HFFc6 (cell line): ENCODE results near the gene ABCA3. TPM values are rescaled to one million over a fixed set of nuclear protein-coding genes. Genes with fewer than 3 reads are reported as not detected.
"Not testable (repeated sequence)": the region's sequence is repeated elsewhere in the genome, so short reads cannot be mapped to it uniquely, and the experiment has no call there.

Source experiments
- DNase-seq: peaks from one replicate; pipeline ENCODE4 v3.0.0-alpha.2; 2018
- H3K27ac Mint-ChIP-seq: 2 replicates; pipeline ENCODE4 v1.8.0; 2020; ENCODE audit warnings: mild to moderate bottlenecking, mixed read lengths
- H3K27me3 Mint-ChIP-seq: 2 replicates; pipeline ENCODE4 v1.8.0; 2021; ENCODE audit warnings: mild to moderate bottlenecking, moderate library complexity, mixed read lengths; ENCODE audit not compliant: insufficient read depth
- H3K36me3 Mint-ChIP-seq: 2 replicates; pipeline ENCODE4 v1.8.0; 2021; ENCODE audit warnings: low read depth, mixed read lengths
- H3K4me1 Mint-ChIP-seq: 2 replicates; pipeline ENCODE4 v1.8.0; 2020; ENCODE audit warnings: low read depth, mixed read lengths
- H3K4me3 Mint-ChIP-seq: 2 replicates; pipeline ENCODE4 v1.8.0; 2020; ENCODE audit warnings: mild to moderate bottlenecking, moderate library complexity, mixed read lengths
- H3K9me3 Mint-ChIP-seq: 2 replicates; pipeline ENCODE4 v1.8.0; 2020; ENCODE audit warnings: mild to moderate bottlenecking, mixed read lengths
- CTCF ChIP-seq: fragments of 200-600 bp; sonication (generic); IDR thresholded peaks from 2 replicates; pipeline ENCODE4 v1.5.0; 2021; ENCODE audit warnings: antibody characterized with exemption, mild to moderate bottlenecking
- total RNA-seq, 6 experiments: library from RNA; stranded (reverse); fragmentation: NEBNext Ultra II Directional; extraction: Animal tissue kit (Norgen Biotek cat#: 25700); gene quantifications; 2 replicates in 1 of 6; 3 replicates in 5 of 6; pipeline ENCODE4 v1.2.3, GENCODE V29; 2021

ABCA3 gene
- total RNA-seq, 6 experiments from 2014 or later = 1.9 to 3.6 (median 2.4) TPM

GRCh38 chr16:2273484-2273883 lies 67.0 kb downstream of the ABCA3 start:
- Mint-ChIP-seq H3K27ac (no peak overlapping the region; the same call in 1 of the 2 replicates), H3K27me3 (peaks cover 2% of the 10 kb centered on the region; the same call in 1 of the 2 replicates), H3K4me3 (no peak overlapping the region), H3K4me1 (peaks cover 10% of the 10 kb centered on the region), H3K9me3 (no peaks in the 10 kb centered on the region), H3K36me3 (no peaks in the 10 kb centered on the region)
- TF ChIP-seq CTCF = no peak
- no peak for DNase-seq

DNA sequence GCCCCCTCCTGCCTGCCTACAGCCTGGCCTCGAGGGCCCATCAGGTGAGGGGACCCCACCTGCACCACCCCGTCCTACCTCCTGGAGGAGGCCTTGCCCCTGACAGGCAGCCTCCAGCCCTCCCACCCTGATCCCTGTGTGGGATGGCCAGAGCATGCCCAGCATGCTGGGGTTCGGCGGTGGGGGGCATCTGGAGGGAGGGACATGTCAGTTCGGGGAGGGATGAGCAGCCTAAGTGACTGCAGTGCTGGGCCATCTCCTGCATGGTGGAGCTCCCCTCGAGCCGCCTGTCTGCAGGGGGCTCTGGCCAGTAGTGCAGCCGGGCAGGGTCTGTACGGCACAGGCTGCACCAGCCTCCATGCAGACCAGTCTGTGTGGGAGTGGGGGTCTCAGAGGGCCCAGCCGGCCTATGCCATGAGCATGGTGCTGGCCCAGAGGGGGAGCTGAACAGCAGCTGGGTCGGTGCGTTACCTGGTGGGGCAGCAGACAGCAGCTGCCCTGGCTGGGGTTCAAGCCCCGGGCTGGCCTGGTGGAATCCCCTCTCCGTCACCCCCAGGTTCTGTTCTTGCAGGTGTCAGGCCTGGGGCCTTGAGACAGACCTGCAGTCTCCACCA lies 68.6 kb downstream of the ABCA3 start:
- peaks cover 2% of the 10 kb centered on the region; the same call in 1 of the 2 replicates for H3K36me3 Mint-ChIP-seq
- H3K27me3 Mint-ChIP-seq = no peaks in the 10 kb centered on the region
- no peak overlapping the region for H3K27ac Mint-ChIP-seq
- H3K9me3 Mint-ChIP-seq = no peaks in the 10 kb centered on the region
- TF ChIP-seq CTCF = no peak
- H3K4me3 Mint-ChIP-seq = no peak overlapping the region
- DNase-seq = no peak
- H3K4me1 Mint-ChIP-seq = peaks cover 11% of the 10 kb centered on the region

DNA sequence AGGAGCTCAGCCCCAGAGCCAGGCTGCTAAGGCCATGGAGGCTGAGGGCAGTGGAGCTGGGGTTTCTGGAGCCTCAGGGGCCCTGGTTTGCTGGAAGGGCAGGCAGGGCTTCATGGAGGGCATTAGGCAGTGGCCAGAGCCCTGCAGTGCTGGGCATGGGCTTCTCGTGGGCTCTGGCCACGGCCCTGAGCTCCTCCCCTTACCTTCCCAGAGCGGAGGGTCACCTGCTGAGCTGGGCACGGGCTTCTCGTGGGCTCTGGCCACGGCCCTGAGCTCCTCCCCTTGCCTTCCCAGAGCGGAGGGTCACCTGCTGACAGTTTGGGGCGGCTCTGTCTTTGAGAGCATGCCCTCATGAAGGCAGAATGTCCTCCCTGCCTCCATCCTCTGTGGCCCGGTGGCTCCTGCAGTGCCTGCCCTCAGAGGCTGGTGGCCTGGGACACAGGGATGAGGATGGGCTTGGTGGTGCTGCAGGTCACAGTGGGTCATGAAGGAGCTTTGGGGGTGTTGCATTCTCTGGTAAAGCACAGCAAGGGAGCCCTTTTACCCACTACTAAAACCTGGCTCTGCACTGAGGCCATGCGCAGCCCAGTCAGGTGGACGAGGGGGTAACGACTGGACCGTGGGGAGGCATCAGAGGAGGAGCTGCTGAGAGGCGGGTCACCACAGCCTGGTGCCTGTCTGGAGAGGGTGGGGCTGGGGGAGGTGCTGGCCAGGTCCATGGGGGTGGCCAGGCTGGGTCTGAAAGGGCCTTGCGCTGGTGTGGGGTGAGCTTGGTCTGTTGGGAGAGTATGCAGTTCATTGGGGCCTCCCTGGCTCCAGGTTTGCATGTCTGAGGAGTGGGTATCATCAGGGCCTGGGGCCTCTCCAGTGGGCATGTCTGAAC lies 69.7 kb downstream of the ABCA3 start:
- H3K27ac Mint-ChIP-seq = no peak overlapping the region
- no peaks in the 10 kb centered on the region for H3K27me3 Mint-ChIP-seq
- H3K36me3 Mint-ChIP-seq = peaks cover 9% of the 10 kb centered on the region
- H3K4me3 Mint-ChIP-seq = no peak overlapping the region
- DNase-seq = no peak
- no peak for TF ChIP-seq CTCF
- H3K9me3 Mint-ChIP-seq = no peaks in the 10 kb centered on the region
- peaks cover 22% of the 10 kb centered on the region for H3K4me1 Mint-ChIP-seq

GRCh38 chr16:2270070-2270462 lies 70.5 kb downstream of the ABCA3 start:
- Mint-ChIP-seq H3K4me3 (peak overlapping the region; percentile 91; the same call in 1 of the 2 replicates), H3K9me3 (no peaks in the 10 kb centered on the region), H3K27ac (no peak overlapping the region), H3K36me3 (peaks cover 13% of the 10 kb centered on the region), H3K4me1 (peaks cover 30% of the 10 kb centered on the region), H3K27me3 (no peaks in the 10 kb centered on the region)
- peak; percentile 43 for TF ChIP-seq CTCF
- DNase-seq = no peak

DNA sequence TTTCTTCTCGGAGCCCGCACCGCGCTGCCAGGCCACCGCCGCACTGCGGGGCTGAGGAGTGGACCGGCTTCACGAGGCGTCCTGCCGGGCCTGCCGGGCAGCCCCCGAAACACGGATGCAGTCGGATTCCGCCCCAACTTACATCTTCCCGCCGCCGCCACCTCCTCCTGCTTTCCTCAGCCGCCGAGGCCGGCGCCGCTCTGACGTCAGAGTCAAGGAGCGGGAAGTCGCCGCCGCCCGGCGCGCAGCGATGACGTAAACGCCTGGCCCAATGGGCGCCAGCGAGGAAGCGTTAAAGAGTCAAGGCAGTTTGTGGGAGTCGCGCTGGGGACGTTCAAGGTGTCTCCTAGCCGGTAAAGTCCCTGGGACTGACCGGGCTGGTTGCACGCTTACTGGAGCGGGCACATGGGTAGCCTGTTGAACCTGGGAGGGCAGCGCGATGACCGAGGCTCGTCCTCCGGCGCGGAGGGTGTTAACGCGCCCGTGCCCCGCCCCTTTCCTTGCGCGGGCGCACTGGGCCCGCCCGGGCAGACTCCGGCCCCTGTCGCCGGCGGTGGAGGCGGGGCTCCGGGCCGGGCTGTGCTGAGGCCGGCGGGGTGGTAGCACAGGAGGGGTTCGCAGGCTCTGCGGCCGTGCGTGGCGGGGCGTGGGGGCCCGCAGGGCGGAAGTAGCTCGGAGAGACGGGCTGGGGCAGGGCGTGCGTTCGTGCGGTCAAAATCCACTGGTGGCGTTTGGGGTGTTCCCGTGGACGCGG lies 72.4 kb downstream of the ABCA3 start, which contains the start of gene RNPS1:
RNPS1 (minus strand) TSS at position 214 of the 754 bp plus-strand sequence. CDS start 3,483 bp downstream, outside the sequence.
- peak within 1 kb of the TSS; percentile 97 for H3K27ac Mint-ChIP-seq
- TF ChIP-seq CTCF = no peak
- peak; percentile 91 for DNase-seq
- peak within 1 kb of the TSS; percentile 91 for H3K4me3 Mint-ChIP-seq
- no peaks in the 10 kb centered on the region for H3K27me3 Mint-ChIP-seq
- H3K9me3 Mint-ChIP-seq = no peaks in the 10 kb centered on the region
- peaks cover 42% of the 10 kb centered on the region for H3K4me1 Mint-ChIP-seq
- peaks cover 24% of the 10 kb centered on the region for H3K36me3 Mint-ChIP-seq

DNA sequence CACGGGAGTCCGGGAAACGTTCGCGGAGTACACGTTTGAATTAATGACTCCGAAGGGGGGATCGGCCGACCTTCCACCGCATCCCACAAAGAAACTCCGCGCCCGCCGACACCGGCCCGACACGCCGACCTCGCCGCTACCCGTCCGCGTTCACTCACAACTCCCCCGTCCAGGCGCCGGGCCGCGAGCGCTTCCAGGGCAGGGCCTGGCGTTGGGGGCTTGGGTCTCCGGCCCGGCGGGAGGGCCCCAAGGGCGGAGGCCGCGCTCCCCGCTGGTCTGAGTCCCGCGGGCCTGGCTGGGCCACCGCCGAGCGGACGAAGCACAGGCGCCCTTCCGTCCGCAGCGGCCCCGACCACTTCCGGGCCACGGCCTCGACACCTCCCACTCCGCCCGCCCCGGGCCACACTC lies 73.0 kb downstream of the ABCA3 start:
- peaks cover 42% of the 10 kb centered on the region for H3K4me1 Mint-ChIP-seq
- peak overlapping the region; percentile 97 for H3K27ac Mint-ChIP-seq
- not testable (repeated sequence) for H3K9me3 Mint-ChIP-seq, DNase-seq, H3K27me3 Mint-ChIP-seq
- H3K36me3 Mint-ChIP-seq = peaks cover 29% of the 10 kb centered on the region
- peak overlapping the region; percentile 91 for H3K4me3 Mint-ChIP-seq

- H3K4me1 Mint-ChIP-seq = peaks cover 42% of the 10 kb centered on the region
- not testable (repeated sequence) for H3K9me3 Mint-ChIP-seq, H3K27me3 Mint-ChIP-seq
- H3K36me3 Mint-ChIP-seq = peaks cover 35% of the 10 kb centered on the region
- peak; percentile 3 for DNase-seq
- peak overlapping the region; percentile 91 for H3K4me3 Mint-ChIP-seq
- H3K27ac Mint-ChIP-seq = peak overlapping the region; percentile 97
Observed at GRCh38 chr16:2266887-2267286, 73.6 kb downstream of the ABCA3 start.

GRCh38 chr16:2263026-2263425 lies 77.5 kb downstream of the ABCA3 start:
- H3K9me3 Mint-ChIP-seq, H3K4me3 Mint-ChIP-seq, H3K27me3 Mint-ChIP-seq, DNase-seq: not testable (repeated sequence)
- Mint-ChIP-seq H3K36me3 (peaks cover 41% of the 10 kb centered on the region), H3K4me1 (peaks cover 32% of the 10 kb centered on the region), H3K27ac (peak overlapping the region; percentile 23; the same call in 1 of the 2 replicates)
